Breast epithelium (tissue), 4 donors: ENCODE measurements around the gene MYO3B. TPM values are rescaled to one million over a fixed set of nuclear protein-coding genes. Genes with fewer than 3 reads are reported as not detected.

Source experiments
- DNase-seq, 2 donors: peaks; one replicate each; pipeline ENCODE4 v3.0.0-alpha.2; 2019; ENCODE audit warnings: low spot score in 2 of 2
- H3K27ac ChIP-seq, 2 donors: fragments of 200-600 bp; sonication (generic) in 1 of 2; one replicate each; pipeline ENCODE4 v1.5.1; 2016 to 2019; ENCODE audit warnings: mild to moderate bottlenecking in 1 of 2
- H3K27me3 ChIP-seq, 2 donors: fragments of 200-600 bp; sonication (generic) in 1 of 2; one replicate each; pipeline versions ENCODE4 v1.5.1 to v1.6.0; 2017 to 2019; ENCODE audit warnings: control low read depth in 1 of 2, mild to moderate bottlenecking in 1 of 2
- H3K36me3 ChIP-seq: fragments of 200-600 bp; one replicate; pipeline ENCODE4 v1.5.1; 2019
- H3K4me1 ChIP-seq, 2 donors: fragments of 200-600 bp; sonication (generic); one replicate each; pipeline ENCODE4 v1.5.1; 2016 to 2019; ENCODE audit warnings: control low read depth in 1 of 2
- H3K4me3 ChIP-seq, 3 donors: fragments of 200-600 bp; sonication (generic); 1 replicate in 2 of 3; 2 replicates in 1 of 3; pipeline ENCODE4 v1.5.1; 2016 to 2019; ENCODE audit warnings: mild to moderate bottlenecking in 3 of 3, moderate library complexity in 2 of 3
- H3K9me3 ChIP-seq, 2 donors: fragments of 200-600 bp; sonication (generic) in 1 of 2; one replicate each; pipeline ENCODE4 v1.5.1; 2016 to 2019; ENCODE audit warnings: control low read depth in 1 of 2
- CTCF ChIP-seq, 3 donors: fragments of 450-650 bp; IDR thresholded peaks; one replicate each; pipeline ENCODE4 v1.5.1; 2016 to 2017; ENCODE audit warnings: antibody characterized with exemption in 3 of 3, mild to moderate bottlenecking in 3 of 3, moderate library complexity in 3 of 3
- POLR2A ChIP-seq: fragments of 450-650 bp; IDR thresholded peaks from one replicate; pipeline ENCODE4 v1.6.1; 2016; ENCODE audit warnings: antibody characterized with exemption, mild to moderate bottlenecking, moderate library complexity
- POLR2AphosphoS5 ChIP-seq, 3 donors: sonication (generic); formaldehyde crosslinking; IDR thresholded peaks; one replicate each; pipeline ENCODE4 v1.6.1; 2017; ENCODE audit warnings: antibody characterized with exemption in 3 of 3
- intact Hi-C: fragments of 100-400 bp; cut with DNase I; formaldehyde crosslinking; loops from one replicate; pipeline ENCODE4 v1.15.1; 2023; ENCODE audit warnings: low total_unique reads
- total RNA-seq, 3 donors: library from RNA; depleted of rRNA; stranded (reverse); fragments of >200 nt; gene quantifications; one replicate each; pipeline ENCODE4 v1.1.0, GENCODE V29; 2016

MYO3B gene
- total RNA-seq, 3 donors from 2014 or later, result 0.15 to 0.98 (median 0.16) TPM

- no peak for DNase-seq
- Histone ChIP-seq H3K4me3 (no peak overlapping the region), H3K4me1 (no peaks in the 10 kb centered on the region), H3K27me3 (no peaks in the 10 kb centered on the region), H3K36me3 (no peaks in the 10 kb centered on the region), H3K9me3 (peaks cover 0 to 15% of the 10 kb centered on the region in 2 donors), H3K27ac (no peak overlapping the region)
- intact Hi-C loops, result no loop called here
- TF ChIP-seq POLR2AphosphoS5 (IDR thresholded peaks at IDR 0.05), result no peak
- no peak for TF ChIP-seq POLR2A
Observed at GRCh38 chr2:170322140-170322766, 144.3 kb downstream of the MYO3B start.

GRCh38 chr2:170323743-170324142, 145.8 kb downstream of the MYO3B start:
- no peaks in the 10 kb centered on the region for H3K4me1 ChIP-seq
- DNase-seq, result no peak
- no peaks in the 10 kb centered on the region for H3K36me3 ChIP-seq
- peaks cover 0 to 15% of the 10 kb centered on the region in 2 donors for H3K9me3 ChIP-seq
- intact Hi-C loops, result no loop called here
- no peak overlapping the region for H3K27ac ChIP-seq
- no peak overlapping the region for H3K4me3 ChIP-seq
- TF ChIP-seq POLR2AphosphoS5 (IDR thresholded peaks at IDR 0.05) (no peak), POLR2A (no peak), CTCF (IDR thresholded peaks at IDR 0.05) (no peak)
- no peaks in the 10 kb centered on the region for H3K27me3 ChIP-seq

- no peak for DNase-seq
Observed at GRCh38 chr2:170324640-170325046, 146.7 kb downstream of the MYO3B start.

GRCh38 chr2:170330881-170331280, 152.9 kb downstream of the MYO3B start:
- H3K27ac ChIP-seq, result no peak overlapping the region
- no peaks in the 10 kb centered on the region for H3K36me3 ChIP-seq
- H3K9me3 ChIP-seq, result no peaks in the 10 kb centered on the region
- no peaks in the 10 kb centered on the region for H3K27me3 ChIP-seq
- H3K4me1 ChIP-seq, result no peaks in the 10 kb centered on the region
- no peak for DNase-seq
- TF ChIP-seq CTCF (IDR thresholded peaks at IDR 0.05), result no peak
- TF ChIP-seq POLR2AphosphoS5 (IDR thresholded peaks at IDR 0.05), result no peak
- no peak for TF ChIP-seq POLR2A
- no peak overlapping the region for H3K4me3 ChIP-seq
- intact Hi-C loops, result no loop called here

More at GRCh38 chr2:170324640-170325046, 146.7 kb downstream of the MYO3B start:
- H3K9me3 ChIP-seq, result peaks cover 0 to 15% of the 10 kb centered on the region in 2 donors
- TF ChIP-seq POLR2A (no peak), CTCF (IDR thresholded peaks at IDR 0.05) (peak in 2 of 3 donors; percentile 39 to 47)
- H3K4me3 ChIP-seq, result no peak overlapping the region
- intact Hi-C loops, result no loop called here
- H3K4me1 ChIP-seq, result no peaks in the 10 kb centered on the region
- no peaks in the 10 kb centered on the region for H3K27me3 ChIP-seq
- H3K27ac ChIP-seq, result no peak overlapping the region
- H3K36me3 ChIP-seq, result no peaks in the 10 kb centered on the region

GRCh38 chr2:170332676-170333402, 154.9 kb downstream of the MYO3B start:
- DNase-seq, result no peak
- Histone ChIP-seq H3K36me3 (no peaks in the 10 kb centered on the region), H3K27me3 (no peaks in the 10 kb centered on the region), H3K9me3 (no peaks in the 10 kb centered on the region), H3K27ac (no peak overlapping the region), H3K4me3 (no peak overlapping the region), H3K4me1 (no peaks in the 10 kb centered on the region)
- intact Hi-C loops, result no loop called here
- TF ChIP-seq POLR2AphosphoS5 (IDR thresholded peaks at IDR 0.05) (no peak), CTCF (IDR thresholded peaks at IDR 0.05) (no peak), POLR2A (no peak)
